ENCODE measurements around the gene MSI2. TPM values are rescaled to one million over a fixed set of nuclear protein-coding genes. Genes with fewer than 3 reads are reported as not detected.

Gene MSI2
- total and polyA plus RNA-seq, 7 donors: 37.6 to 133 (median 87.1) TPM

DNA sequence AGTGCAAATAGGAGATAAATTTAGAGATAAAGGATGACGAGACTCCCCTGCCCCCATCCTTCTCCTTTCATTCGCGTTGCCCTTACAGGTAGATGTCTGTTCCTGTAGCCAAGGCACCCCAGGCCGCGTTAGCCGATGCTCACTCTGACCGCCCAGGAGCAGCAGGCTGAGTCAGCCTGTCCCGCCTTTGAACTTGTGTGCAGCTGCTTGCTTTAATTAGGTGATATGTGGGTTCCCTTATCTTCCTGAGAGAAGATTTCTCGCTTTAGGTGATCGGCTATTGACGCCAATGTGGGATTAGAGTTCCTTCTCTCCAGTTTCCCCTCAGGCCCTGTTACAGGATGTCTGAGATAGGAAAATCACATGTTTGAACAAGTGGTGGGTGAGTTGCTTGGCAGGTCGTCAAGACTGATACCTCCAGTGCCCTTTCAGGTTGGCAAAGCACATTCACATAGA is 119.5 kb downstream of the MSI2 start:
- peak; percentile 39 to 69 (median 49) for ATAC-seq
- H3K9me3 ChIP-seq: no peaks in the 10 kb centered on the region

DNA sequence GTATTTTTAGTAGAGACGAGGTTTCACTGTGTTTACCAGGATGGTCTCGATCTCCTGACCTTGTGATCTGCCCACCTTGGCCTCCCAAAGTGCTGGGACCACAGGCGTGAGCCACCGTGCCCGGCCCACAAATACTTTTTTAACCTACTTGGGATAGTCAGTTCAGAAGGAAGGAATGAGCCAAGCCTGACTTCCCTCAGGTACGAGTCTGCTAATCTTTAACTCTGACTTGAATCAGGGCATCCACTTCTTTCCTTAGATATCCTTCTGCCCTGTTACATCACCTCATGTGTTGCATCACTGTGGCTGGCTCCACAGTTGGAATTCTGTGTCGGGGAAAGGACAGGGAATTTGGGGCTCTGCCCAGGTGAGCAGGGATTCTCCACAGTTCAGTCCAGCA is 120.8 kb downstream of the MSI2 start:
- intact Hi-C loops (cut with DNase I): no loop called here
- Histone ChIP-seq H3K36me3 (ENCODE audit: insufficient read depth in 1 of 2, low read depth in 1 of 2) (no peaks in the 10 kb centered on the region), H3K27me3 (ENCODE audit: insufficient read depth in 3 of 3, low read length in 2 of 3) (no peaks in the 10 kb centered on the region), H3K27ac (peak overlapping the region; percentile 50), H3K4me1 (peaks cover 38% of the 10 kb centered on the region), H3K9me3 (no peaks in the 10 kb centered on the region), H3K4me3 (no peak overlapping the region)
- TF ChIP-seq, protein P1, sequence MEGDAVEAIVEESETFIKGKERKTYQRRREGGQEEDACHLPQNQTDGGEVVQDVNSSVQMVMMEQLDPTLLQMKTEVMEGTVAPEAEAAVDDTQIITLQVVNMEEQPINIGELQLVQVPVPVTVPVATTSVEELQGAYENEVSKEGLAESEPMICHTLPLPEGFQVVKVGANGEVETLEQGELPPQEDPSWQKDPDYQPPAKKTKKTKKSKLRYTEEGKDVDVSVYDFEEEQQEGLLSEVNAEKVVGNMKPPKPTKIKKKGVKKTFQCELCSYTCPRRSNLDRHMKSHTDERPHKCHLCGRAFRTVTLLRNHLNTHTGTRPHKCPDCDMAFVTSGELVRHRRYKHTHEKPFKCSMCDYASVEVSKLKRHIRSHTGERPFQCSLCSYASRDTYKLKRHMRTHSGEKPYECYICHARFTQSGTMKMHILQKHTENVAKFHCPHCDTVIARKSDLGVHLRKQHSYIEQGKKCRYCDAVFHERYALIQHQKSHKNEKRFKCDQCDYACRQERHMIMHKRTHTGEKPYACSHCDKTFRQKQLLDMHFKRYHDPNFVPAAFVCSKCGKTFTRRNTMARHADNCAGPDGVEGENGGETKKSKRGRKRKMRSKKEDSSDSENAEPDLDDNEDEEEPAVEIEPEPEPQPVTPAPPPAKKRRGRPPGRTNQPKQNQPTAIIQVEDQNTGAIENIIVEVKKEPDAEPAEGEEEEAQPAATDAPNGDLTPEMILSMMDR (IDR thresholded peaks at IDR 0.05): no peak
- DNase-seq: no peak
- 69 to 83% (median 75%) methylated on average over 7 of the region's 7 CpGs for WGBS, 3 donors
- ATAC-seq: peak in 3 of 4 donors; percentile 41 to 51 (median 50)

More for the DNA sequence above, 119.5 kb downstream of the MSI2 start:
- peak overlapping the region; percentile 44 for H3K27ac ChIP-seq
- intact Hi-C loops (cut with DNase I): no loop called here
- WGBS, 3 donors: 62 to 80% (median 62%) methylated on average over 12 of the region's 12 CpGs
- no peak for DNase-seq
- H3K27me3 ChIP-seq (ENCODE audit: insufficient read depth in 3 of 3, low read length in 2 of 3): no peaks in the 10 kb centered on the region
- no peak overlapping the region for H3K4me3 ChIP-seq
- TF ChIP-seq, protein P1 (IDR thresholded peaks at IDR 0.05): no peak
- no peaks in the 10 kb centered on the region for H3K36me3 ChIP-seq (ENCODE audit: insufficient read depth in 1 of 2, low read depth in 1 of 2)
- H3K4me1 ChIP-seq: peaks cover 35% of the 10 kb centered on the region

DNA sequence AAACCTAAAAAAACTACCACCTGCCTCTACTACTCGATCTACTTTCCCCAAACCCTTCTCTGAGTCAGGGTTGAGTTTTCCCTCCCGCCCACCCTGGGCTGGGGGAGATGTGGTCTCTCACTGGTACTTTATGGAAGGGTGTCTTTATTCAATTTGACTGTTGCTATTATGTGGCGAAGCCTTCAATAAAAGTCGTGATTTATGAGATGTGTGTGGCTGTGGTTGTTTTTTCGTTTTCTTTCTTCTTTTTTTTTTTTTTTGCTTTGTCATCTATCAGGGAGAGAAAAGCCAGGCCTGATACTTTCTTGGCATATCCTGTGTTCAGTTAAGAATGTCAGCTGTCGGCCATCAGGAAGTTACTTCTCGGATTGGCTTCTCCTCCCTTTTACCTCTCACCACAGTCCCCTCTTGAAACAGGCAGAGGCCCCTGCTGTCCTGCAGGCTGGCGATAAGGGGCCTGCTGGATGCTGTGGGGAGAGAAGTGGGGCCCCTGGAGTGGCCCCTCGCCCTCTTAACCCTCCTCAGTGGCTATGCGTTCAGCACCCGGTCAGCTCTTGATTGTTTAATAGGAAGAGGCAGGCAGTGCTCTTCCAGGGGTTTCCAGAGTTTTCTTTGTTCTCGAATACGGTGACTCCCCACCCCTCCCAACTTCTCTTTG is 123.0 kb downstream of the MSI2 start:
- no peak for DNase-seq
- 36 to 49% (median 43%) methylated on average over 13 of the region's 13 CpGs for WGBS, 3 donors
- peak overlapping the region; percentile 73 for H3K27ac ChIP-seq
- no peaks in the 10 kb centered on the region for H3K36me3 ChIP-seq (ENCODE audit: insufficient read depth in 1 of 2, low read depth in 1 of 2)
- no peak overlapping the region for H3K4me3 ChIP-seq
- H3K4me1 ChIP-seq: peaks cover 38% of the 10 kb centered on the region
- no peaks in the 10 kb centered on the region for H3K9me3 ChIP-seq
- ATAC-seq: peak; percentile 46 to 75 (median 62)
- no peaks in the 10 kb centered on the region for H3K27me3 ChIP-seq (ENCODE audit: insufficient read depth in 3 of 3, low read length in 2 of 3)
- TF ChIP-seq, protein P1 (IDR thresholded peaks at IDR 0.05): no peak
- intact Hi-C loops (cut with DNase I): no loop called here

DNA sequence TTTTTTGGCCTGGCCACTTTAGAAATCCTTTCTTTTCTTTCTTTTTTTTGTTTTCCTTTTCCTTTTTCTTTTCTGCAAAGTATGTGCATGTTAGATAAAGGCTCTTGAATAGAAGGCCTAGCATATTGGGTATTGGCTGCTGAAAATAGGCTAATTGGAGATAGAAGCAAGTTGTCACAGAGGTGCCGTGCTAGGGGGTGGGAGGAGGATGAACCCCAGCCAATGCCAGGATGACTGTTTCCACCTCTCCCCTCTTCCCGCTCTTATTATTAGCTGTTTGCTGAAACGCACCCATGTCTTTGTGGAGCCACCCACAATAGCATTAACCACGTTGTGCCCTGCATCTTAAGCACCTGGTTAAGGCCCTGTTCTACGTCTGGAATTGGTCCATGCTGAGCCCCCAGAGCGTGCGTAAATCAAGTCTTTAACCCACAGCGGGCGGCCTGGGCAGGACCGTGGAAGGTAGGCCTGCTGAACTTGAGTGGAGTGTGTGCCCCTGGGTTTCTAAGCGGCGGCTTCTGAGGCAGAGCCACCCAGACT is 123.6 kb downstream of the MSI2 start:
- Histone ChIP-seq H3K27me3 (ENCODE audit: insufficient read depth in 3 of 3, low read length in 2 of 3) (no peaks in the 10 kb centered on the region), H3K4me3 (no peak overlapping the region), H3K36me3 (ENCODE audit: insufficient read depth in 1 of 2, low read depth in 1 of 2) (no peaks in the 10 kb centered on the region), H3K9me3 (no peaks in the 10 kb centered on the region), H3K4me1 (peaks cover 38% of the 10 kb centered on the region), H3K27ac (peak overlapping the region; percentile 73)
- intact Hi-C loops (cut with DNase I): no loop called here
- TF ChIP-seq, protein P1 (IDR thresholded peaks at IDR 0.05): no peak
- no peak for ATAC-seq
- DNase-seq: no peak
- whole genome bisulfite sequencing, 3 donors: 88 to 94% (median 91%) methylated on average over 12 of the region's 12 CpGs

Data from psoas muscle (tissue), 8 donors.